GM23338 (cell line): ENCODE results near the gene CMTR1.
A peak's percentile ranks its signal among the peaks of the same experiment; 100 is the strongest.

Experiments used
- CREB1 ChIP-seq: fragments of 250-450 bp; sonication (Bioruptor Pico); IDR thresholded peaks from 2 replicates; pipeline ENCODE4 v1.5.0; 2020; ENCODE audit warnings: low read depth, mild to moderate bottlenecking, moderate library complexity
- EZH2 ChIP-seq: fragments of 200-600 bp; sonication (generic); IDR thresholded peaks from one replicate; pipeline ENCODE4 v1.8.0; 2017; ENCODE audit warnings: antibody characterized with exemption, mild to moderate bottlenecking, low read depth; ENCODE audit not compliant: unreplicated experiment
- EZH2phosphoT487 ChIP-seq: fragments of 200-600 bp; sonication (generic); IDR thresholded peaks from one replicate; pipeline ENCODE4 v1.8.1; 2018; ENCODE audit warnings: antibody characterized with exemption; ENCODE audit not compliant: unreplicated experiment
- JUNB ChIP-seq: IDR thresholded peaks from one replicate; pipeline ENCODE4 v1.6.1; 2016; ENCODE audit warnings: antibody characterized with exemption; ENCODE audit not compliant: unreplicated experiment
- NANOG ChIP-seq: IDR thresholded peaks from 2 replicates; pipeline ENCODE4 v1.6.1; 2016; ENCODE audit warnings: antibody characterized with exemption, borderline replicate concordance
- POLR2AphosphoS5 ChIP-seq: IDR thresholded peaks from 2 replicates; pipeline ENCODE4 v1.6.1; 2016; ENCODE audit warnings: antibody characterized with exemption, low read depth
- STAT1 ChIP-seq: IDR thresholded peaks from one replicate; pipeline ENCODE4 v1.6.1; 2016; ENCODE audit warnings: antibody characterized with exemption; ENCODE audit not compliant: unreplicated experiment
- ZNF114 ChIP-seq: fragments of 250-450 bp; sonication (Bioruptor Pico); IDR thresholded peaks from 2 replicates; pipeline ENCODE4 v1.5.0; 2020; ENCODE audit warnings: mild to moderate bottlenecking, moderate library complexity
- ZNF331 ChIP-seq: fragments of 250-450 bp; sonication (Bioruptor Pico); IDR thresholded peaks from 2 replicates; pipeline ENCODE4 v1.5.0; 2020; ENCODE audit warnings: low read depth, mild to moderate bottlenecking, moderate library complexity
- TF ChIP-seq, protein P1 (sequence below), 2 experiments: fragments of 200-600 bp in 1 of 2; sonication (generic) in 1 of 2; conservative IDR thresholded peaks; 2 replicates each; pipeline versions ENCODE4 v1.5.1 to v1.6.1; 2016 to 2017; ENCODE audit warnings: antibody characterized with exemption in 2 of 2, low read depth in 2 of 2, mild to moderate bottlenecking in 2 of 2, moderate library complexity in 1 of 2
- TF ChIP-seq, protein P2 (sequence below): IDR thresholded peaks from 2 replicates; pipeline ENCODE4 v1.6.1; 2016; ENCODE audit warnings: antibody characterized with exemption
- TF ChIP-seq, protein P3 (sequence below): IDR thresholded peaks from one replicate; pipeline ENCODE4 v1.6.1; 2018; ENCODE audit warnings: antibody characterized with exemption; ENCODE audit not compliant: unreplicated experiment

DNA sequence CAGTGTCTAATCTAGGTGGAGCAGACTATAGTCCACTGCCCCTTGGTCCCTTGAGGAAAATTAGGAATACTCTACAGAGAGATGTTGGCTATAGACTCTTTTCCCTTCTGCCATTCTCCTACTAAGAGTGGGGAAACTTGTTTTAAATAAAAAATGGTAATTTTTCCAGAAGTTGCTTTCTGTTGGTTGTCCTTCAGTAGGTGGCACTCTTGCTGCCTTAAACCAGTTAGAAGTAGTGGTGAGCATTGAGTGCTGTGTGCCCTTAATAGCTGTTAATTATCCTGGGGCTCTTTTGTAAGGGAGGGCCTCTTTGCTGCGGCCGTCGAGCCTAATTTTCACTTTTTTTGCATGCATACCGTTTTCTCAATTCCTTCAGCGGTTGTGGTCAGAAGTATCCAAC is 2.8 kb downstream of the CMTR1 start:
- TF ChIP-seq, protein P1, sequence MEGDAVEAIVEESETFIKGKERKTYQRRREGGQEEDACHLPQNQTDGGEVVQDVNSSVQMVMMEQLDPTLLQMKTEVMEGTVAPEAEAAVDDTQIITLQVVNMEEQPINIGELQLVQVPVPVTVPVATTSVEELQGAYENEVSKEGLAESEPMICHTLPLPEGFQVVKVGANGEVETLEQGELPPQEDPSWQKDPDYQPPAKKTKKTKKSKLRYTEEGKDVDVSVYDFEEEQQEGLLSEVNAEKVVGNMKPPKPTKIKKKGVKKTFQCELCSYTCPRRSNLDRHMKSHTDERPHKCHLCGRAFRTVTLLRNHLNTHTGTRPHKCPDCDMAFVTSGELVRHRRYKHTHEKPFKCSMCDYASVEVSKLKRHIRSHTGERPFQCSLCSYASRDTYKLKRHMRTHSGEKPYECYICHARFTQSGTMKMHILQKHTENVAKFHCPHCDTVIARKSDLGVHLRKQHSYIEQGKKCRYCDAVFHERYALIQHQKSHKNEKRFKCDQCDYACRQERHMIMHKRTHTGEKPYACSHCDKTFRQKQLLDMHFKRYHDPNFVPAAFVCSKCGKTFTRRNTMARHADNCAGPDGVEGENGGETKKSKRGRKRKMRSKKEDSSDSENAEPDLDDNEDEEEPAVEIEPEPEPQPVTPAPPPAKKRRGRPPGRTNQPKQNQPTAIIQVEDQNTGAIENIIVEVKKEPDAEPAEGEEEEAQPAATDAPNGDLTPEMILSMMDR (conservative IDR thresholded peaks at IDR 0.05; ENCODE audit: low read depth in 2 of 2): 0 out of 4 replicates have a peak, but pooled peaks of 1 of the 2 experiments have one; percentile 0
- TF ChIP-seq EZH2phosphoT487: no peak
- TF ChIP-seq POLR2AphosphoS5: no peak
- no peak for TF ChIP-seq EZH2
- TF ChIP-seq, protein P2, sequence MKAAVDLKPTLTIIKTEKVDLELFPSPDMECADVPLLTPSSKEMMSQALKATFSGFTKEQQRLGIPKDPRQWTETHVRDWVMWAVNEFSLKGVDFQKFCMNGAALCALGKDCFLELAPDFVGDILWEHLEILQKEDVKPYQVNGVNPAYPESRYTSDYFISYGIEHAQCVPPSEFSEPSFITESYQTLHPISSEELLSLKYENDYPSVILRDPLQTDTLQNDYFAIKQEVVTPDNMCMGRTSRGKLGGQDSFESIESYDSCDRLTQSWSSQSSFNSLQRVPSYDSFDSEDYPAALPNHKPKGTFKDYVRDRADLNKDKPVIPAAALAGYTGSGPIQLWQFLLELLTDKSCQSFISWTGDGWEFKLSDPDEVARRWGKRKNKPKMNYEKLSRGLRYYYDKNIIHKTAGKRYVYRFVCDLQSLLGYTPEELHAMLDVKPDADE: no peak
- no peak for TF ChIP-seq JUNB
- TF ChIP-seq CREB1 (CRISPR knock-in tag): no peak
- no peak for TF ChIP-seq ZNF331 (CRISPR knock-in tag)
- TF ChIP-seq STAT1: no peak
- TF ChIP-seq, protein P3, sequence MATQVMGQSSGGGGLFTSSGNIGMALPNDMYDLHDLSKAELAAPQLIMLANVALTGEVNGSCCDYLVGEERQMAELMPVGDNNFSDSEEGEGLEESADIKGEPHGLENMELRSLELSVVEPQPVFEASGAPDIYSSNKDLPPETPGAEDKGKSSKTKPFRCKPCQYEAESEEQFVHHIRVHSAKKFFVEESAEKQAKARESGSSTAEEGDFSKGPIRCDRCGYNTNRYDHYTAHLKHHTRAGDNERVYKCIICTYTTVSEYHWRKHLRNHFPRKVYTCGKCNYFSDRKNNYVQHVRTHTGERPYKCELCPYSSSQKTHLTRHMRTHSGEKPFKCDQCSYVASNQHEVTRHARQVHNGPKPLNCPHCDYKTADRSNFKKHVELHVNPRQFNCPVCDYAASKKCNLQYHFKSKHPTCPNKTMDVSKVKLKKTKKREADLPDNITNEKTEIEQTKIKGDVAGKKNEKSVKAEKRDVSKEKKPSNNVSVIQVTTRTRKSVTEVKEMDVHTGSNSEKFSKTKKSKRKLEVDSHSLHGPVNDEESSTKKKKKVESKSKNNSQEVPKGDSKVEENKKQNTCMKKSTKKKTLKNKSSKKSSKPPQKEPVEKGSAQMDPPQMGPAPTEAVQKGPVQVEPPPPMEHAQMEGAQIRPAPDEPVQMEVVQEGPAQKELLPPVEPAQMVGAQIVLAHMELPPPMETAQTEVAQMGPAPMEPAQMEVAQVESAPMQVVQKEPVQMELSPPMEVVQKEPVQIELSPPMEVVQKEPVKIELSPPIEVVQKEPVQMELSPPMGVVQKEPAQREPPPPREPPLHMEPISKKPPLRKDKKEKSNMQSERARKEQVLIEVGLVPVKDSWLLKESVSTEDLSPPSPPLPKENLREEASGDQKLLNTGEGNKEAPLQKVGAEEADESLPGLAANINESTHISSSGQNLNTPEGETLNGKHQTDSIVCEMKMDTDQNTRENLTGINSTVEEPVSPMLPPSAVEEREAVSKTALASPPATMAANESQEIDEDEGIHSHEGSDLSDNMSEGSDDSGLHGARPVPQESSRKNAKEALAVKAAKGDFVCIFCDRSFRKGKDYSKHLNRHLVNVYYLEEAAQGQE: no peak
- no peak for TF ChIP-seq NANOG
- no peak for TF ChIP-seq ZNF114 (CRISPR knock-in tag)
